CD14-positive monocyte (primary cell): ENCODE results near the gene SDHAF4. TPM values are rescaled to one million over a fixed set of nuclear protein-coding genes. Genes with fewer than 3 reads are reported as not detected.

Experiments
- DNase-seq, 3 donors: peaks; one replicate each; pipeline ENCODE4 v3.0.0-alpha.2; 2011 to 2022
- H2AFZ ChIP-seq: 2 replicates; pipeline ENCODE4 v1.6.0; 2012; ENCODE audit warnings: mild to moderate bottlenecking, low read depth, low read length, inconsistent platforms; ENCODE audit not compliant: insufficient read depth, poor library complexity, severe bottlenecking
- H3K27ac ChIP-seq, 2 donors: 1 replicate in 1 of 2; 2 replicates in 1 of 2; pipeline ENCODE4 v1.5.1; 2012 to 2013; ENCODE audit warnings: low read length in 2 of 2, control low read depth in 1 of 2, inconsistent platforms in 1 of 2, low read depth in 1 of 2, mild to moderate bottlenecking in 1 of 2
- H3K27me3 ChIP-seq, 2 donors: one replicate each; pipeline versions ENCODE4 v1.6.0 to v1.6.1; 2011 to 2013; ENCODE audit warnings: low read length in 2 of 2; ENCODE audit not compliant: control insufficient read depth in 2 of 2, insufficient read depth in 2 of 2
- H3K36me3 ChIP-seq, 2 donors: replicated peaks in 1 of 2; 1 replicate in 1 of 2; 2 replicates in 1 of 2; pipeline versions ENCODE4 v1.5.1 to v1.6.1; 2012 to 2013; ENCODE audit warnings: low read length in 2 of 2, control low read depth in 1 of 2, inconsistent platforms in 1 of 2, mild to moderate bottlenecking in 1 of 2; ENCODE audit not compliant: insufficient read depth in 2 of 2, control insufficient read depth in 1 of 2
- H3K4me1 ChIP-seq, 2 donors: 1 replicate in 1 of 2; 2 replicates in 1 of 2; pipeline versions ENCODE4 v1.5.1 to v1.6.1; 2012 to 2013; ENCODE audit warnings: low read length in 2 of 2, control low read depth in 1 of 2, inconsistent platforms in 1 of 2, mild to moderate bottlenecking in 1 of 2, moderate library complexity in 1 of 2; ENCODE audit not compliant: insufficient read depth in 2 of 2, control insufficient read depth in 1 of 2
- H3K4me2 ChIP-seq: replicated peaks from 2 replicates; pipeline ENCODE3; 2012; ENCODE audit warnings: low read length, moderate library complexity, mild to moderate bottlenecking; ENCODE audit not compliant: poor library complexity, severe bottlenecking; ENCODE audit errors: extremely low read depth
- H3K4me3 ChIP-seq, 3 experiments: fragments of 200-600 bp in 1 of 3; sonication (generic) in 1 of 3; replicated peaks in 1 of 3; 1 replicate in 2 of 3; 2 replicates in 1 of 3; pipeline ENCODE4 v1.5.1; 2011 to 2013; ENCODE audit warnings: low read length in 3 of 3, mild to moderate bottlenecking in 3 of 3, control low read depth in 2 of 3, low read depth in 2 of 3, inconsistent platforms in 1 of 3, moderate library complexity in 1 of 3
- H3K79me2 ChIP-seq: 2 replicates; pipeline ENCODE4 v1.6.0; 2012; ENCODE audit warnings: mild to moderate bottlenecking, control low read depth, inconsistent platforms, low read length, moderate library complexity; ENCODE audit not compliant: insufficient read depth
- H3K9ac ChIP-seq: 2 replicates; pipeline ENCODE4 v1.6.0; 2017; ENCODE audit warnings: low read length, mild to moderate bottlenecking; ENCODE audit not compliant: insufficient read depth, poor library complexity, severe bottlenecking
- H3K9me3 ChIP-seq, 2 donors: replicated peaks in 1 of 2; 1 replicate in 1 of 2; 2 replicates in 1 of 2; pipeline versions ENCODE4 v1.5.1 to v1.6.1; 2012 to 2013; ENCODE audit warnings: low read length in 2 of 2, control low read depth in 1 of 2; ENCODE audit not compliant: control insufficient read depth in 1 of 2, insufficient read depth in 1 of 2
- H4K20me1 ChIP-seq: 2 replicates; pipeline ENCODE4 v1.6.0; 2012; ENCODE audit warnings: mild to moderate bottlenecking, low read length, control low read depth, moderate library complexity; ENCODE audit not compliant: insufficient read depth
- H3K27ac Mint-ChIP-seq, 7 donors: one replicate each; pipeline ENCODE4 v1.8.0; 2020; ENCODE audit warnings: mild to moderate bottlenecking in 7 of 7, mixed read lengths in 7 of 7, moderate library complexity in 6 of 7, inconsistent platforms in 2 of 7
- H3K27me3 Mint-ChIP-seq, 3 donors: one replicate each; pipeline ENCODE4 v1.8.0; 2021 to 2022; ENCODE audit warnings: low read depth in 3 of 3, mild to moderate bottlenecking in 3 of 3, mixed read lengths in 3 of 3, moderate library complexity in 3 of 3, inconsistent platforms in 1 of 3
- H3K36me3 Mint-ChIP-seq, 2 donors: one replicate each; pipeline ENCODE4 v1.8.0; 2020; ENCODE audit warnings: mixed read lengths in 2 of 2, inconsistent platforms in 1 of 2, mild to moderate bottlenecking in 1 of 2
- H3K4me1 Mint-ChIP-seq: one replicate; pipeline ENCODE4 v1.8.0; 2020; ENCODE audit warnings: mild to moderate bottlenecking, mixed read lengths
- H3K4me3 Mint-ChIP-seq, 2 donors: one replicate each; pipeline ENCODE4 v1.8.0; 2020; ENCODE audit warnings: mild to moderate bottlenecking in 2 of 2, mixed read lengths in 2 of 2, moderate library complexity in 1 of 2
- H3K9me3 Mint-ChIP-seq, 7 donors: one replicate each; pipeline ENCODE4 v1.8.0; 2020 to 2022; ENCODE audit warnings: mixed read lengths in 7 of 7, mild to moderate bottlenecking in 6 of 7, moderate library complexity in 6 of 7, inconsistent platforms in 2 of 7
- CTCF ChIP-seq: fragments of 200-600 bp; IDR thresholded peaks from one replicate; pipeline ENCODE4 v1.8.0; 2022; ENCODE audit warnings: antibody characterized with exemption, mild to moderate bottlenecking
- WGBS: methylation state at CpG from one replicate; pipeline ENCODE4 v1.1.5; 2013; ENCODE audit warnings: missing lambda C conversion rate; ENCODE audit not compliant: insufficient coverage; 5-methylcytosine and 5-hydroxymethylcytosine counted together
- intact Hi-C, 2 donors: fragments of 100-400 bp; cut with micrococcal nuclease; formaldehyde crosslinking; loops; one replicate each; pipeline versions ENCODE4 v1.15.0 to v1.15.1; 2023
- polyA plus RNA-seq, 3 donors: library from polyadenylated mRNA; depleted of rRNA in 1 of 3; unstranded in 2 of 3; stranded (reverse) in 1 of 3; fragments of 300-500 nt in 2 of 3; fragments of >200 nt in 1 of 3; fragmentation: Illumina TruSeq in 2 of 3; gene quantifications; 1 replicate in 2 of 3; 2 replicates in 1 of 3; pipeline ENCODE4 v1.2.3, GENCODE V29; 2012 to 2021

Gene SDHAF4
- polyA plus RNA-seq, 3 donors, result 1.5 to 8.3 (median 7.4) TPM

- H3K27me3 Mint-ChIP-seq, result peaks cover 2 to 11% (median 7%) of the 10 kb centered on the region in 3 donors
- Histone ChIP-seq H3K27me3 (no peaks in the 10 kb centered on the region), H3K4me1 (no peaks in the 10 kb centered on the region), H2AFZ (no peak overlapping the region), H3K79me2 (no peaks in the 10 kb centered on the region), H4K20me1 (no peaks in the 10 kb centered on the region), H3K36me3 (no peaks in the 10 kb centered on the region), H3K4me3 (no peak overlapping the region), H3K9me3 (no peaks in the 10 kb centered on the region), H3K4me2 (no peak overlapping the region), H3K9ac (no peak overlapping the region), H3K27ac (no peak overlapping the region)
- H3K27ac Mint-ChIP-seq, result no peak overlapping the region
- 96% methylated on average over 4 of the region's 8 CpGs for WGBS
- H3K4me1 Mint-ChIP-seq, result no peaks in the 10 kb centered on the region
- no peak for TF ChIP-seq CTCF
- peaks cover 0 to 3% (median 0%) of the 10 kb centered on the region in 7 donors for H3K9me3 Mint-ChIP-seq
- no peak overlapping the region for H3K4me3 Mint-ChIP-seq
- H3K36me3 Mint-ChIP-seq, result no peaks in the 10 kb centered on the region
- no peak for DNase-seq
- intact Hi-C loops, result no loop called here
These were observed 69.9 kb downstream of the SDHAF4 start for GRCh38 chr6:70636596-70636995.

GRCh38 chr6:70638468-70638867, 71.7 kb downstream of the SDHAF4 start:
- Histone ChIP-seq H3K4me3 (no peak overlapping the region), H2AFZ (no peak overlapping the region), H3K27ac (no peak overlapping the region), H3K27me3 (no peaks in the 10 kb centered on the region), H3K4me2 (no peak overlapping the region), H3K9me3 (no peaks in the 10 kb centered on the region), H4K20me1 (no peaks in the 10 kb centered on the region), H3K79me2 (no peaks in the 10 kb centered on the region), H3K9ac (no peak overlapping the region), H3K4me1 (no peaks in the 10 kb centered on the region), H3K36me3 (no peaks in the 10 kb centered on the region)
- H3K27ac Mint-ChIP-seq, result no peak overlapping the region
- no peaks in the 10 kb centered on the region for H3K36me3 Mint-ChIP-seq
- TF ChIP-seq CTCF, result no peak
- H3K27me3 Mint-ChIP-seq, result peaks cover 2 to 8% (median 5%) of the 10 kb centered on the region in 3 donors
- intact Hi-C loops, result no loop called here
- no peak for DNase-seq
- no CpG with 5 or more reads among the region's 1 CpG for WGBS
- H3K9me3 Mint-ChIP-seq, result no peaks in the 10 kb centered on the region
- H3K4me3 Mint-ChIP-seq, result no peak overlapping the region
- H3K4me1 Mint-ChIP-seq, result no peaks in the 10 kb centered on the region

Other genes with a start within 250 kb of the SDHAF4 start
- 10 to 100 TPM in 1 of 3 donors, 1 to 10 TPM in 2; 4.1 to 10.3 (median 5.4) TPM for gene FAM135A, start 153.4 kb upstream of the SDHAF4 start, polyA plus RNA-seq
- 10 to 100 TPM; 12.6 to 22.1 (median 20.3) TPM for gene SMAP1, start 101.0 kb downstream of the SDHAF4 start, polyA plus RNA-seq